Adipose tissue (tissue), 3 donors: ENCODE data around the gene MYO1D. TPM values are rescaled to one million over a fixed set of nuclear protein-coding genes. Genes with fewer than 3 reads are reported as not detected.

Experiments
- H3K27ac ChIP-seq: one replicate; pipeline ENCODE4 v1.5.1; 2013; ENCODE audit warnings: low read depth, low read length
- WGBS, 3 donors: extraction: QIAGEN DNeasy Blood & Tissue Kit; methylation state at CpG; one replicate each; pipeline ENCODE4 v1.1.7; 2013; 5-methylcytosine and 5-hydroxymethylcytosine counted together
- polyA plus RNA-seq, 3 donors: library from polyadenylated mRNA; stranded (reverse); fragments of 200-250 nt; gene quantifications; one replicate each; pipeline ENCODE4 v1.2.3, GENCODE V29; 2013
- donor health status: healthy with polysubstance abuse.
- donor health status: Bipolar disorder and iron deficiency.
- donor health status: healthy.

Gene MYO1D
- polyA plus RNA-seq, 3 donors, result 8.5 to 11.6 (median 11.4) TPM

- no peak overlapping the region for H3K27ac ChIP-seq
Observed at GRCh38 chr17:32802306-32802705, 74.6 kb downstream of the MYO1D start.

- no peak overlapping the region for H3K27ac ChIP-seq
- WGBS, 3 donors, result 59 to 89% (median 59%) methylated on average over 2 of the region's 2 CpGs
Observed at GRCh38 chr17:32801641-32802040, 75.3 kb downstream of the MYO1D start.

DNA sequence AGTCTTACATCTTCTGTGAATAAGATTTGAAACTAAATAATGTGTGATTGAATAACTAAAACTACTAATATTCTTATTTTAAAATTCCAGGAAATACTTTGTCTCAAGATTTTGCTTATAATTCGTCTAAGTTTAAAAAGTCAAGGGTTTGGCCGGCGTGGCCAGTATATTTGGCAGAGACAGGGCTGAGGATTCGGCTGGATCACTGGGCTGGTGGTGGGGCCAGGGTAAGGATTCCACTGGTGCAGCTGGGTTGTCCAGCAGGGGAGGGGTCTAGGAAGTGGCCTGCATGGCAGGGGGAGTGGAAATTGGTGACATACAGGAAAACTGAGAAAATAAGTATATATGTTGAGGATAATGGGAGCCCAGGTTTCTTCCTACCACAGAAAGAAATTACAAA lies 75.7 kb downstream of the MYO1D start:
- WGBS, 3 donors, result 56 to 86% (median 60%) methylated on average over 4 of the region's 4 CpGs
- H3K27ac ChIP-seq, result no peak overlapping the region

DNA sequence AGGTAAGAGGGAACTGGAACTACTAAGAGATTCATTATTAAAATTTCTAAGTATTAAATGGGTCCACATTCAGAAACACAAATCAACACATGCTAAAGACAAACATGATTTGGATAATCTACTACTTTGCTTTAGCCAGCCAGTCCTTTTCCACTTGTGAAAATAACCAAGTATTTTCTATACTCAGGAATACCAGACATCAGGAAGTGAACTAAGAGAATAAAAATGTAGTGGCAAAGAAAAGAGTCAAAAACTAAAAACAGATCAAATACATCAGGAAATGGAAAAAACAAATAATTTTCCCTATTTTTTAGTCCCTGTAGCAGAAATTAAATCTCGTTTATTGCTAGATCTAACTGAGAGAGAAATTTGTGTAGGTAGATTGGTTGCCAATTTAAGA lies 78.0 kb downstream of the MYO1D start:
- WGBS, 3 donors, result 65 to 80% (median 78%) methylated on average over 1 of the region's 1 CpG
- no peak overlapping the region for H3K27ac ChIP-seq

- 68 to 86% (median 71%) methylated on average over 11 of the region's 11 CpGs for WGBS, 3 donors
- H3K27ac ChIP-seq, result no peak overlapping the region
Observed at GRCh38 chr17:32795339-32795979, 81.5 kb downstream of the MYO1D start.

DNA sequence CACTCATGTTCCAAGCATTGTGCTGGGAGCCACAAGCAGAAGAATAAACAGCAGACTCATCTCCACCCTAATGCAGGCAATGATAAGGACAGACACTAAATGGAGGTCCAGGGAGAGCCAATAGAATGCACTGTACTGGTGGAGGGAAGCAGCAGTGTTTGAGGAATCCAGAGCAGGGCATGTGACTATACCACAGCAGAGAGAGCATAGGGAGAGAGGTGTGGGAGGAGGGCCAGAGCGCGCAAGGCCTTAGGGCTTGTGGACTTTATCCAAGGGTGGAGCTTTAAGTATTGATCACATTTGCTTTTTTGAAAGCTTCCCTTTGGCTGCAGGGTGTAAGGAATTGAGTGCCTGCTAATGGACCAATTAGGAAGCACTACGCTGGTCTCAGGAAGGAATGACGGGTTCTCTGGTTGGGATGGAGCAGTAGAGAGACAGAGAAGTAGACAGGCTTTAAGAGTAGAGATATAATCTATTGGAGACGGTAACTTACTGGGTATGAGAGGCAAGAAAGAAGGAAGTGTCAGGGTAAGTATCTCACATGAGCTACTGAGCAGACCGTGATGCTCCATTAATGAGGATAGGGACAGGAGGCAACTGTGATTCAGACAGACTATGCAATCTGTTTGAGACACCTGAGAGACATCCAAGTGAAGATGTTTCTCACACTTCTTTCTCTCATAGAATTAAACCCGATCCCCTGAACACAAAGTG lies 82.2 kb downstream of the MYO1D start:
- 60 to 92% (median 89%) methylated on average over 7 of the region's 7 CpGs for WGBS, 3 donors
- H3K27ac ChIP-seq, result no peak overlapping the region

GRCh38 chr17:32793841-32794240 lies 83.1 kb downstream of the MYO1D start:
- 57 to 74% (median 69%) methylated on average over 4 of the region's 4 CpGs for WGBS, 3 donors
- H3K27ac ChIP-seq, result no peak overlapping the region

DNA sequence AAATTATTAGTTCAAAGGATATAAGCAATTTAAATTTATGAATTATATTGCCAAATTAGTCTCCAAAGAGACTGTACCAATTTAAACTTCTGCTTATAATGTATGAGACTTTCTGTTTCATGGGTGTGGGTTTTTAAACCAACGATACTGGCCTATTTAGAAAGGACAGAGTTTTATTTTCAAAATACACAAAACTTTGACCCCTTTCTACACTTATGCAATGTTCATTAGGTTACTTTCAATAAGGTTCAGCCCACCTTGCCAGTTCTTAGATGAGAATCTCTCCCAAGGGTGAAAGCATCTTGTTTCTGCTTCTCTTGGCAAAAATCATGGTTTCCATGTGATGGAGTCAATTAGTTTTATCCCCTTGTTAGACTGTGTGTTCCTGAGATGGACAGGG lies 84.7 kb downstream of the MYO1D start:
- WGBS, 3 donors, result 63 to 87% (median 77%) methylated on average over 1 of the region's 1 CpG
- no peak overlapping the region for H3K27ac ChIP-seq

DNA sequence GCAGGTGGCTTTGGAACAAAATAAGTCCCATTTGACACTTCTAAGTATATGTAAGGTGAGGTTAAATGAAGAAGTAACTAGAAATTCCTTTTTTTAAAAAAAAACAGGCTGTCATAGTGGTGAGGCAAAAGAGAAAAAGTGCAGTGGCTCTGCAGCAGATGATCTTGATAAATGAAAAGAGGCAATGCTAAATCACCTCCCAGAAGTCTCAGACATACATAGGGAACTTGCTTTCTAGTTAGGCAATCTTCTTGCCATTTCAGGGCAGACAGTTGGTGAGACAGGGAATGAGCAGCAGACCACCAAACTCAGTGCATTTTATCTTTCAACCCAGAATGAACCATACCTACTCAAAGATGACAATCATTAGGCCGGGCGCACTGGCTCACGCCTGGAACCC lies 90.8 kb downstream of the MYO1D start:
- no peak overlapping the region for H3K27ac ChIP-seq
- 90 to 99% (median 97%) methylated on average over 3 of the region's 3 CpGs for WGBS, 3 donors

DNA sequence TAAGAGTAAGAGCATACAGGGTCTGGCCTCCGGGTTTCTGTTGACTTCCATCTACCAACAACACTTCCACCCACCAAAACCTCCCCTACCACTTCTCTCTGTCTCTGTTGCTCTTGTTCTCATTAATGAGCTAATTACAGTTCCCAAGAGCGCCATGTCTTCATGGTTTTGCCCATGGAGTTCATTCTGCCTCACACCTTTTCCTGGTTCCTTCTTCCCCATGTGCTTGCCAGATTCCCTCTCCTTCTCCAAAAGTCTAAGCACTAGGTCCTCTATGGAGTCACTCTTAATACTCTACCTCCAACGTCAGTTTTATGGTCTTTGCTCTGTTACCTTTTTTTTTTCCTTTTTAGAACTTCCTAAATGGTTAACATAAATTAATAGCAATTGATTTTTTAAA lies 92.8 kb downstream of the MYO1D start:
- H3K27ac ChIP-seq, result no peak overlapping the region
- WGBS, 3 donors, result 76 to 83% (median 83%) methylated on average over 3 of the region's 3 CpGs

- no peak overlapping the region for H3K27ac ChIP-seq
- WGBS, 3 donors, result 2 to 36% (median 8%) methylated on average over 3 of the region's 3 CpGs
Observed at GRCh38 chr17:32783602-32784001, 93.3 kb downstream of the MYO1D start.

DNA sequence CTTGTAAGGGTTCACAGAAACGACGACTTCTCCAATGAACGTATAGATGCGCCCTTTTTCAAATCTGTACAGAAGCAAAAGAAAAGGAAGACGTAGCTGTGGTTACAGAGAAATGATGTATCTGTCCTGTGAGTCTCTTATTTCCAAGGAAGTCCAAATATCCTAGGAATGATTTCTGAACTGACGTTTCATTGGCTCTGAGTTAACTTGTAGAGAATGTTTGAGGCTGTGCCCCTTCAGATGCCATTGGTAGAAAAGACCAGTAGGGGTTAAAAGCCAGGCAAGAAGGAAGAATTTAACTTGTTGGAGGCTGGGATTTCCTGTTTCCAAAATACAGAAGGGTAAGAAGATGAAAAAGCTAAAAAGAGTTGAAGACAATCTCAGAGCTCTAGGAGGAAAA lies 96.2 kb downstream of the MYO1D start:
- no peak overlapping the region for H3K27ac ChIP-seq
- whole genome bisulfite sequencing, 3 donors, result 84 to 86% (median 86%) methylated on average over 6 of the region's 6 CpGs

GRCh38 chr17:32777922-32778321 lies 99.0 kb downstream of the MYO1D start:
- H3K27ac ChIP-seq, result no peak overlapping the region

- 96 to 98% (median 97%) methylated on average over 14 of the region's 14 CpGs for WGBS, 3 donors
- H3K27ac ChIP-seq, result no peak overlapping the region
Observed at GRCh38 chr17:32777436-32777835, 99.5 kb downstream of the MYO1D start.

DNA sequence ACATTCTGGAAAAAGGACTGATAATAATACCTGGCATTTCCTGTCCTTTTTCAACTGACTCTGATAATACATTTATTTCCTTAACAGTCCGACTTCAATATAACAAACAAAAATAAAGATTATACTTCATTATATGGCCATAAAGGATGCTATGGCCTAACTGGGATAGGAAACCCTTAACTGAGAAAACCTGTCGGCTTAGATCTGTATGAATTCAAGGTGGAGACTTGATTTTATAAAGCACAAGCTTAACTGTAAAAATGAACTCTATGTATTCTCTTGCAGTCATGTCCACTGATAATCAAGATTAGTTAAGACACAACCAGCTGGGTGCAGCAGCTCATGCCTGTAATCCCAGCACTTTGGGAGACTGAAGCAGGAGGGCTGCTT lies 102.2 kb downstream of the MYO1D start:
- H3K27ac ChIP-seq, result no peak overlapping the region
- WGBS, 3 donors, result 72 to 82% (median 80%) methylated on average over 2 of the region's 2 CpGs

DNA sequence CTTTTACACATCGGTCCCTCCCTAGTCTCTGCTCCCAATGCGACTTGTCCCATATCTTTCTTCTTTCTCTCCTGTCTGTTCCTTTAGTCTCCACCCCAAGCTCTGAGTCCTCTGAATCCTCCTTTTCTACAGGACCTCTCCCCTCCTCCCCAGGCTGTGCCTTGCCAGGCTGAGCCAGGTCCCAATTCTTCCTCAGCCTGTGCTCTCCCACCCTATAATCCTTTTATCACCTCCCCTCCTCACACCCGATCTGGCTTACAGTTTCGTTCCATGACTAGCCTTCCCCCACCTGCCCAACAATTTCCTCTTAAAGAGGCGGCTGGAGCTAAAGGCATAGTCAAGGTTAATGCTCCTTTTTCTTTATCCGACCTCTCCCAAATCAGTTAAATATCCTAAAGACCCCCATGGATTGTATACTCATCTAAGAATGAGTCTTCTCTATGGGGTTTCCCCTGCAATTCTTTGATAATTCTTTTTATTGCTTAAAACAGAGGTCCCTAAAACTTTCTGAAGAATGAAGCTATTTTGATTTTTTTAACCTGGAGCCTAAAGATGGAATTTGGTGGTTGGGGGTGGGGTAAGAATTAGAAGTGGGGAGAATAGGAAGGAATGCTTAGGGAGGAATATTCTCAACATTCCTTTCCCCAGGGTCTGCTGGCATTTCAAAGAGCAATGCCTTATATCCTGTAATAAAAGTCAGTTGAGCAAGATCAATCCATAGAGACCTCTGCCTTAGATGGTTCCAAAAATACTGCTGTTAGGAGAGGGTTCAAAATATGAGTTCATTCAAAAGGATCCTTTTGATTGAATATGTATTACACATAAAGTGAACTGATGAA lies 102.8 kb downstream of the MYO1D start:
- 80 to 89% (median 81%) methylated on average over 6 of the region's 6 CpGs for WGBS, 3 donors
- H3K27ac ChIP-seq, result no peak overlapping the region

DNA sequence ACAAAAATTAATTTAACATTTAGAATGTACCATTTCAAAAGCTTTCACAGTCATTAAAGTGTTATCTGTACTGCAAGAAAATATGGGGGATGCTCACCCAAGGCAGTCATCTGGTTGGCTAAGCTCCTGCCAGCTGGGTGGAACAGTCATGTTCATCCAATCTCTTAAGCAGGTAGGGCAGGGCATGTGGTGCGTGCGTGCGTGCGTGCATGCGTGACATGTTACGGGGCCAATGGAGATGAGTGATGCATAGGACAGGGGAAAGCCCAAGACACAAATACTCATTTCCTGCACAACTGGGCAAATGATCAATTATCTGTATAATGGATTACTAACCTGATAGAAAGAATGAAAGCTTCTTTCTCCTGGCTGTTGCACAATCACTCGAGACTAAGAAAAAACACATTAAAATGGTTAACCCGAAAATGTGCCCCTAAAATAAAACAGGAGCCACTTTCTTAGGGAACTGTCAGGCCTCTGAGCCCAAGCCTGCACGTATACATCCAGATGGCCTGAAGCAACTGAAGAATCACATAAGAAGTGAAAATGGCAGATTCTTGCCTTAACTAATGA lies 104.4 kb downstream of the MYO1D start:
- WGBS, 3 donors, result 90% methylated on average over 9 of the region's 9 CpGs
- no peak overlapping the region for H3K27ac ChIP-seq

- no peak overlapping the region for H3K27ac ChIP-seq
- WGBS, 3 donors, result 73 to 84% (median 76%) methylated on average over 2 of the region's 2 CpGs
Observed at GRCh38 chr17:32771396-32771795, 105.5 kb downstream of the MYO1D start.

GRCh38 chr17:32769846-32770245 lies 107.1 kb downstream of the MYO1D start:
- WGBS, 3 donors, result 26 to 68% (median 66%) methylated on average over 3 of the region's 3 CpGs
- no peak overlapping the region for H3K27ac ChIP-seq
